ENCODE results near the gene KLHL4. TPM values are rescaled to one million over a fixed set of nuclear protein-coding genes. Genes with fewer than 3 reads are reported as not detected.
"Not testable (repeated sequence)": the region's sequence is repeated elsewhere in the genome, so short reads cannot be mapped to it uniquely, and the experiment has no call there.

Gene KLHL4
- polyA plus RNA-seq, 1 donor: 6.5 TPM

DNA sequence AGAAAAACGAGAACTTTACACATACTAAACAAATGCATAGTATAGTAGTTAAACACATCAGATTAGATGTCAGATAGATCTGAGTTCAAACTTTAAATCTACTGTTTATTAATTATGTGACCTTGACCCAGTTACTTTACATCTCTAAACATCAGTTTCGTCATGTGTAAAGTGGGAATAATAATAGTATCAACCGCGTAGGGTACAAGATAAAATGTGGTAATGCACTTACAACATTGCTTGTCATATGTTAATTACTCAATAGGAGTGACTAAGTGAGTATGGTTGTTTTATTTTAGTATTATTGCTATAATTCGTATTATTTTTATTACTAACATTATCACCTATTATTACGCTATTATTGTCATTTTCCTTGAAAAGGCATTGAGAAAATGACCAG, 144.2 kb downstream of the KLHL4 start:
- DNase-seq: no peak

GRCh38 chrX:87663421-87663820, 145.8 kb downstream of the KLHL4 start:
- DNase-seq: no peak

DNA sequence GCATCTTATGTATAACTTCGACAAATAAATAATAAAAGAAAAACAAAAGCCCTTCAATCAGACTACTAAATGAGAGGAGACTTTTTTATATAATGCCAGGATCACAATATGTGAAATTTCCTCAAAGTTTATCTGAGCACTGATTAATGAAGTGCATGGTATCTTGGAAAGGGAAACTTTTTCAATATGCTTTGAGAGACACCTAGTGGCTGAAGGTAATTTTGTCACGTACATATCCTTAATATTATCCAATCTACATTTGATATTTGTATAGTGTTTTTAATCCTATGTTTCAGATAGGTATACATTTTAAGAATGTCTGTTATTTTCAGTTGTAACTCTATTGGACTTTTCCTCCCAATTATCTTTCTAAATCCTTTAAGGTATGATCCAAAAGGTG, 146.8 kb downstream of the KLHL4 start:
- peak; percentile 20 for DNase-seq

DNA sequence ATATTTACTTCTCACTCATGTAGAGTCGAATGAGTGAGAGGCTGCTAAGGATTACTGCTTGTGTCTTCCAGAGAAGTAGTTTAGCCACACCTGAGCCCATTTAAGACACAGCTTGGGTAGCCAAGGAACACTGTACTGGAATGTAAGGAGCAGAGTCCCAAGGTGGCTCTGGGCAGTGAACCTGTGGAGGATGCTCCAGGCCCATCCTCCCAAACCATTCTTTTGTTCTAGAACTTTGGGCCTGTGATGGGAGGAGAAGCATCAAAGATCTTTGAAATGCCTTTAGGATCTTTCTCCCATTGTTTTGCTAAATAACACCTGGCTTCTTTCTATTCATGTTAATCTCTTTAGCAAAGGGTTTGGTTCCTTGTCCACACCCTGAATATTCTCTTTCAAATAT, 162.2 kb downstream of the KLHL4 start:
- no peak for DNase-seq

GRCh38 chrX:87687703-87688102, 170.1 kb downstream of the KLHL4 start:
- DNase-seq: no peak

DNA sequence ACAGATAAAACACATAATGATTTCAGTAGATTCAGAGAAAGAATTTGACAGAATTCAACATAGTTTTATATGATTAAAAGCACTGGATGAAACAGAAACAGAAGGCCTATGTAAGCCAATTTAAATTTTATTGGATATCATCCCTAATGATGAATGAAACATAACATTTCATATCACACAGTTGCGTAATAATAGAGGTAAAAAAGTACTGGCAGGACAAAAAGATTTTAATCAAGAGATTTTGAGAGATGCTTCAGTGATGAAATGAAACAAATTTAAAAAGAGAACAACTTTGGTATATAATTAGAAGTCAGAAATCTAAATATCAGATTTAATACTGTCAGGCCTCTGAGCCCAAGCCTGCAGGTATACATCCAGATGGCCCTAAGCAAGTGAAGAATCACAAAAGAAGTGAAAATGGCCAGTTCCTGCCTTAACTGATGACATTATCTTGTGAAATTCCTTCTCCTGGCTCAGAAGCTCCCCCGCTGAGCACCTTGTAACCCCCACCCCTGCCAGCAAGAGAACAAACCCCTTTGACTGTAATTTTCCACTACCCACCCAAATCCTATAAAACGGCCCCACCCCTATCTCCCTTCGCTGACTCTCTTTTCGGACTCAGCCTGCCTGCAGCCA, 170.6 kb downstream of the KLHL4 start:
- not testable (repeated sequence) for DNase-seq

DNA sequence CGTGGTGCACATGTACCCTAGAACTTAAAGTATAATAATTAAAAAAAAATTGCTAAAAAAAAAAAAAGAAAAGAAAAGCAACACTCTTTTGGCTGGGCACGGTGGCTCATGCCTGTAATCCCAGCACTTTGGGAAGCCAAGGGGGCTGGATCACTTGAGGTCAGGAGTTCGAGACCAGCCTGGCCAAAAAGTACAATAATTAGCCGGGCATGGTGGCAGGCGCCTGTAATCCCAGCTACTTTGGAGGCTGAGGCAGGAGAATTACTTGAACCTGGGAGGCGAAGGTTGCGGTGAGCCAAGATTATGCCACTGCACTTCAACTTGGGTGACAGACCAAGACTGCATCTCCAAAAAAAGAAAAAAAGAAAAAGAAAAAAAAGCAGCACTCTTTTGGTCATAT, 171.6 kb downstream of the KLHL4 start:
- not testable (repeated sequence) for DNase-seq

GRCh38 chrX:87693204-87693603, 175.6 kb downstream of the KLHL4 start:
- DNase-seq: no peak

DNA sequence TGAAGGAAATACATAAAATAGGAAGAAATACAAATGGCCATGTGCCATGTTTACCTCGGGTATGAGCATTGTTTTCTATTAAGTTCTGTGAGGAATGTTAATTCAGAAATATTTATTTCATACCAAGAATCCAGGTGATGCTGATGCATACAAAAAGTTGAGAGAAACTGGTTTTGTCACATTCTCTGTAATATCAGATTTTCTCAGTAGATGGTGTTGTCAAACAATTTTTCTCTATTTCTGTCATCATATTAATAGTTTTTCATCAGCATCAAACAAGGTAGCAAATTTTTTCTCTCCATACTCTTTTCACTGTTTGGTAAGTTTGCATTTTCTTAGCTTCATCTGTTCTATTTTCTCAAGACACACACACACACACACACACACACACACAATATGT, 179.8 kb downstream of the KLHL4 start:
- no peak for DNase-seq

GRCh38 chrX:87702795-87703194, 185.2 kb downstream of the KLHL4 start:
- no peak for DNase-seq

- not testable (repeated sequence) for DNase-seq
Measured at GRCh38 chrX:87703469-87703868, 185.9 kb downstream of the KLHL4 start.

GRCh38 chrX:87706134-87706533, 188.5 kb downstream of the KLHL4 start:
- DNase-seq: no peak

GRCh38 chrX:87710580-87710979, 193.0 kb downstream of the KLHL4 start:
- no peak for DNase-seq

Data from left kidney (tissue), 2 donors.